PC-3 (cell line): ENCODE measurements around the gene CCDC187.

Experiments used
- EZH2 ChIP-seq: fragments of 300-600 bp; sonication (generic); IDR thresholded peaks from one replicate; pipeline ENCODE4 v1.6.1; 2017; ENCODE audit warnings: antibody characterized with exemption, mild to moderate bottlenecking, low read length; ENCODE audit not compliant: unreplicated experiment
- TF ChIP-seq, protein P1 (sequence below): fragments of 300-600 bp; sonication (generic); conservative IDR thresholded peaks from 2 replicates; pipeline ENCODE4 v1.5.1; 2017; ENCODE audit warnings: antibody characterized with exemption, low read depth, mild to moderate bottlenecking, low read length

DNA sequence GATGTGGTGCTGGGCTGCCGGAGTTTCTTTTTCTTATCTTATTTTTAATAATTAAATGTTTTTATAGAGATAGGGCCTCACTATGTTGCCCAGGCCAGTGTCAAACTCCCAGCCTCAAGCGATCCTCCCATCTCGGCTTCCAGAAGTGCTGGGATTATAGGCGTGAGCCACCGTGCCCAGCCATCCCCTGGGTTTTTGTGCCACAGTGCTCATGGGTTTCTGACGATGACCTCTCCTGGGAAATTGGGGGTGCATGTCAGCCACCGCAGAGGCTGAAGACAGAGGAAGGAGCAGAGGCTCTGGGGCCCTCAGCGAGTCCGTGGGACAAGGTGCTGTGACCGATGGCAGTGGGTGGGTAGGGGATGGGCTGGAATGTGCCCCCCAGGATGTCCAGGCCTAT lies 37.9 kb upstream of the CCDC187 start:
- TF ChIP-seq, protein P1, sequence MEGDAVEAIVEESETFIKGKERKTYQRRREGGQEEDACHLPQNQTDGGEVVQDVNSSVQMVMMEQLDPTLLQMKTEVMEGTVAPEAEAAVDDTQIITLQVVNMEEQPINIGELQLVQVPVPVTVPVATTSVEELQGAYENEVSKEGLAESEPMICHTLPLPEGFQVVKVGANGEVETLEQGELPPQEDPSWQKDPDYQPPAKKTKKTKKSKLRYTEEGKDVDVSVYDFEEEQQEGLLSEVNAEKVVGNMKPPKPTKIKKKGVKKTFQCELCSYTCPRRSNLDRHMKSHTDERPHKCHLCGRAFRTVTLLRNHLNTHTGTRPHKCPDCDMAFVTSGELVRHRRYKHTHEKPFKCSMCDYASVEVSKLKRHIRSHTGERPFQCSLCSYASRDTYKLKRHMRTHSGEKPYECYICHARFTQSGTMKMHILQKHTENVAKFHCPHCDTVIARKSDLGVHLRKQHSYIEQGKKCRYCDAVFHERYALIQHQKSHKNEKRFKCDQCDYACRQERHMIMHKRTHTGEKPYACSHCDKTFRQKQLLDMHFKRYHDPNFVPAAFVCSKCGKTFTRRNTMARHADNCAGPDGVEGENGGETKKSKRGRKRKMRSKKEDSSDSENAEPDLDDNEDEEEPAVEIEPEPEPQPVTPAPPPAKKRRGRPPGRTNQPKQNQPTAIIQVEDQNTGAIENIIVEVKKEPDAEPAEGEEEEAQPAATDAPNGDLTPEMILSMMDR = no peak
- no peak for TF ChIP-seq EZH2
